Caco-2 (cell line): ENCODE data around the gene SLC39A6. TPM values are rescaled to one million over a fixed set of nuclear protein-coding genes. Genes with fewer than 3 reads are reported as not detected.
"Not testable (repeated sequence)": the region's sequence is repeated elsewhere in the genome, so short reads cannot be mapped to it uniquely, and the experiment has no call there.

Experiments
- BruUV-seq: library from RNA; stranded (reverse); fragments of 400-500 nt; replicated peaks from 2 replicates; lab custom pipeline; 2021; lab: Mats Ljungman, UMichigan
- CTCF ChIA-PET: fragments of 300-600 bp; sonication (Branson Sonifier 250); formaldehyde crosslinking; loops from one replicate; lab custom pipeline; 2022; ENCODE audit warnings: antibody characterized with exemption; lab: Charles Lee
- POLR2A ChIA-PET: fragments of 300-600 bp; sonication (Branson Sonifier 250); formaldehyde crosslinking; loops from one replicate; lab custom pipeline; 2022; ENCODE audit warnings: antibody characterized with exemption; lab: Charles Lee
- DNase-seq, 2 experiments: peaks; one replicate each; pipeline versions ENCODE4 v3.0.0 to v3.0.0-alpha.2; 2020 to 2022
- H3K27me3 ChIP-seq: replicated peaks from 2 replicates; pipeline ENCODE4 v1.6.0; 2011; ENCODE audit warnings: low read length; ENCODE audit not compliant: control insufficient read depth, insufficient read depth
- H3K36me3 ChIP-seq: 2 replicates; pipeline ENCODE4 v1.5.1; 2011; ENCODE audit warnings: low read length; ENCODE audit not compliant: control insufficient read depth, insufficient read depth
- H3K4me1 ChIP-seq: fragments of 250-450 bp; sonication (Bioruptor Pico); 2 replicates; pipeline ENCODE4 v1.5.1; 2020; ENCODE audit warnings: mild to moderate bottlenecking
- H3K4me3 ChIP-seq: 2 replicates; pipeline ENCODE4 v1.5.1; 2011; ENCODE audit warnings: low read depth, mild to moderate bottlenecking, control low read depth, low read length
- H3K9me3 ChIP-seq: fragments of 250-450 bp; sonication (Bioruptor Pico); 2 replicates; pipeline ENCODE4 v1.5.1; 2020; ENCODE audit warnings: mild to moderate bottlenecking, moderate library complexity
- H3K27ac Mint-ChIP-seq: one replicate; pipeline ENCODE4 v1.8.0; 2022; ENCODE audit warnings: mixed read lengths; ENCODE audit not compliant: unreplicated experiment
- H3K27me3 Mint-ChIP-seq: one replicate; pipeline ENCODE4 v1.8.0; 2022; ENCODE audit warnings: mixed read lengths; ENCODE audit not compliant: insufficient read depth, unreplicated experiment
- H3K36me3 Mint-ChIP-seq: one replicate; pipeline ENCODE4 v1.8.0; 2022; ENCODE audit warnings: mild to moderate bottlenecking, mixed read lengths; ENCODE audit not compliant: insufficient read depth, unreplicated experiment
- H3K4me1 Mint-ChIP-seq: one replicate; pipeline ENCODE4 v1.8.0; 2022; ENCODE audit warnings: low read depth, mixed read lengths; ENCODE audit not compliant: unreplicated experiment
- H3K4me3 Mint-ChIP-seq: one replicate; pipeline ENCODE4 v1.8.0; 2022; ENCODE audit warnings: mild to moderate bottlenecking, moderate library complexity, mixed read lengths; ENCODE audit not compliant: unreplicated experiment
- H3K9me3 Mint-ChIP-seq: one replicate; pipeline ENCODE4 v1.8.0; 2022; ENCODE audit warnings: mixed read lengths; ENCODE audit not compliant: unreplicated experiment
- CTCF ChIP-seq, 2 experiments: fragments of 200-600 bp in 1 of 2; IDR thresholded peaks; 1 replicate in 1 of 2; 2 replicates in 1 of 2; pipeline versions ENCODE4 v1.5.1 to v1.8.0; 2011 to 2022; ENCODE audit warnings: antibody characterized with exemption in 1 of 2, control low read depth in 1 of 2, inconsistent platforms in 1 of 2, low read depth in 1 of 2, low read length in 1 of 2, mild to moderate bottlenecking in 1 of 2, moderate library complexity in 1 of 2; ENCODE audit not compliant: insufficient read depth in 1 of 2, severe bottlenecking in 1 of 2, unreplicated experiment in 1 of 2
- intact Hi-C: fragments of 100-400 bp; cut with micrococcal nuclease; formaldehyde crosslinking; loops from one replicate; pipeline ENCODE4 v1.10.0; 2022; ENCODE audit not compliant: unreplicated experiment
- total RNA-seq: library from RNA; stranded (reverse); gene quantifications from 2 replicates; pipeline ENCODE4 v1.2.3, GENCODE V29; 2022

Gene SLC39A6
- total RNA-seq, 1 experiment from 2014 or later = 19.5 TPM

GRCh38 chr18:36074435-36074834 is 54.7 kb downstream of the SLC39A6 start:
- intact Hi-C loops = no loop called here
- TF ChIP-seq CTCF (IDR thresholded peaks at IDR 0.05; ENCODE audit: insufficient read depth in 1 of 2, low read depth in 1 of 2, low read length in 1 of 2, severe bottlenecking in 1 of 2, unreplicated experiment in 1 of 2) = no peak
- no TSS peak for BruUV-seq

GRCh38 chr18:36073676-36074075 is 55.5 kb downstream of the SLC39A6 start:
- Histone ChIP-seq H3K9me3 (no peaks in the 10 kb centered on the region), H3K36me3 (no peaks in the 10 kb centered on the region), H3K4me3 (no peak overlapping the region), H3K4me1 (no peaks in the 10 kb centered on the region), H3K27me3 (no peaks in the 10 kb centered on the region)
- H3K4me3 Mint-ChIP-seq = no peak overlapping the region
- ChIA-PET CTCF (no interaction called here), POLR2A (no interaction called here)
- H3K27me3 Mint-ChIP-seq = no peaks in the 10 kb centered on the region
- intact Hi-C loops = no loop called here
- TF ChIP-seq CTCF (IDR thresholded peaks at IDR 0.05; ENCODE audit: insufficient read depth in 1 of 2, low read depth in 1 of 2, low read length in 1 of 2, severe bottlenecking in 1 of 2, unreplicated experiment in 1 of 2) = no peak
- no peak overlapping the region for H3K27ac Mint-ChIP-seq
- no peaks in the 10 kb centered on the region for H3K9me3 Mint-ChIP-seq
- no peak for DNase-seq
- no peaks in the 10 kb centered on the region for H3K36me3 Mint-ChIP-seq
- BruUV-seq = no TSS peak
- H3K4me1 Mint-ChIP-seq = no peaks in the 10 kb centered on the region

More at GRCh38 chr18:36074435-36074834, 54.7 kb downstream of the SLC39A6 start:
- no peaks in the 10 kb centered on the region for H3K27me3 ChIP-seq
- Mint-ChIP-seq H3K36me3 (no peaks in the 10 kb centered on the region), H3K27me3 (no peaks in the 10 kb centered on the region), H3K27ac (no peak overlapping the region), H3K4me1 (no peaks in the 10 kb centered on the region), H3K4me3 (no peak overlapping the region), H3K9me3 (no peaks in the 10 kb centered on the region)
- CTCF ChIA-PET = interaction anchor here (0.7 kb wide), 1 partner anchor 46 kb away, joined by 6 read pairs; no protein-coding TSS in a partner anchor
- no peaks in the 10 kb centered on the region for H3K36me3 ChIP-seq
- H3K4me3 ChIP-seq = no peak overlapping the region
- DNase-seq = no peak
- H3K9me3 ChIP-seq = no peaks in the 10 kb centered on the region
- H3K4me1 ChIP-seq = no peaks in the 10 kb centered on the region
- POLR2A ChIA-PET = no interaction called here

- H3K27me3 ChIP-seq, H3K36me3 Mint-ChIP-seq, DNase-seq, BruUV-seq, POLR2A ChIA-PET, H3K9me3 ChIP-seq, CTCF ChIA-PET, H3K27ac Mint-ChIP-seq, H3K4me3 Mint-ChIP-seq, H3K4me3 ChIP-seq, H3K4me1 ChIP-seq, H3K4me1 Mint-ChIP-seq, H3K9me3 Mint-ChIP-seq, H3K27me3 Mint-ChIP-seq, intact Hi-C loops, H3K36me3 ChIP-seq: not testable (repeated sequence)
These were observed 56.7 kb downstream of the SLC39A6 start for GRCh38 chr18:36072406-36072805.
